ENCODE results near the gene ZFY.

DNA sequence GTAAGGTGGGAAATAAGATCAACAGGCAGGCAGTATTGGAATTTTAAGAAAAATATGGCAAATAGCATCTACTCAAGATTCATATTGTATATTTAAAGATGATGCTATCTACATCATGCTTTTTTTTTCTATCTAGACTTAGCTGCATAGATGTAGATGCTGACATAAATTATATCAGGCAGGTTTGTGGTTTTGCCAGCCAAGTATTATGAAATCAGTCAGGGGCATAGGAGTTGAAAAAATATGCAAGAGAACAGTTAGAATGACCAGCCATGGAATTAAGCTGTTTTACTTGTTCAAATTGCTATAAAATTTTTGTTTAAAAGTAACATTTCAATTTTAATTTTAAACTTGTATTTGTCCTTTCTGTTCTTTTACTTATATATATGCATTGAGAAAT lies 34.4 kb downstream of the ZFY start:
- TF ChIP-seq POLR2A (IDR thresholded peaks at IDR 0.05; ENCODE audit: low read length) (no peak), GATA1 (IDR thresholded peaks at IDR 0.05; ENCODE audit: low read depth, low read length) (no peak)
